Spleen (tissue), 13 donors: Measurements from ENCODE around the gene SCML1. TPM values are rescaled to one million over a fixed set of nuclear protein-coding genes. Genes with fewer than 3 reads are reported as not detected.
A peak's percentile ranks its signal among the peaks of the same experiment; 100 is the strongest.

Source experiments
- DNase-seq: peaks from one replicate; pipeline ENCODE4 v3.0.0-alpha.2; 2020
- H3K27ac ChIP-seq, 8 donors: fragments of 200-600 bp; sonication (generic) in 7 of 8; 1 replicate in 4 of 8; 2 replicates in 4 of 8; pipeline versions ENCODE4 v1.5.0 to v1.8.0; 2016 to 2021; ENCODE audit warnings: inconsistent platforms in 4 of 8, mild to moderate bottlenecking in 4 of 8, moderate library complexity in 1 of 8
- H3K27me3 ChIP-seq, 7 donors: fragments of 200-600 bp; sonication (generic) in 6 of 7; replicated peaks in 1 of 7; 1 replicate in 4 of 7; 2 replicates in 3 of 7; pipeline versions ENCODE4 v1.5.0 to v1.8.0; 2016 to 2021; ENCODE audit warnings: inconsistent platforms in 3 of 7, mild to moderate bottlenecking in 1 of 7
- H3K36me3 ChIP-seq, 6 donors: fragments of 200-600 bp; sonication (generic) in 5 of 6; 1 replicate in 4 of 6; 2 replicates in 2 of 6; pipeline versions ENCODE4 v1.5.0 to v1.8.0; 2016 to 2021; ENCODE audit warnings: inconsistent platforms in 2 of 6
- H3K4me1 ChIP-seq, 6 donors: fragments of 200-600 bp; sonication (generic) in 5 of 6; 1 replicate in 3 of 6; 2 replicates in 3 of 6; pipeline versions ENCODE4 v1.5.0 to v1.8.0; 2016 to 2021; ENCODE audit warnings: inconsistent platforms in 3 of 6
- H3K4me3 ChIP-seq, 8 donors: fragments of 200-600 bp; sonication (generic) in 7 of 8; 1 replicate in 4 of 8; 2 replicates in 4 of 8; pipeline versions ENCODE4 v1.5.0 to v1.8.0; 2016 to 2021; ENCODE audit warnings: inconsistent platforms in 4 of 8, mild to moderate bottlenecking in 4 of 8, moderate library complexity in 2 of 8
- H3K9me3 ChIP-seq, 8 donors: fragments of 200-600 bp; sonication (generic) in 7 of 8; 1 replicate in 4 of 8; 2 replicates in 4 of 8; pipeline versions ENCODE4 v1.5.0 to v1.8.0; 2016 to 2021; ENCODE audit warnings: inconsistent platforms in 4 of 8
- CTCF ChIP-seq, 11 experiments: fragments of 200-600 bp in 7 of 11; fragments of 450-650 bp in 4 of 11; sonication (generic) in 4 of 11; IDR thresholded peaks in 8 of 11; conservative IDR thresholded peaks in 3 of 11; 1 replicate in 7 of 11; 2 replicates in 4 of 11; pipeline versions ENCODE4 v1.4.0 to v1.8.0; 2016 to 2021; ENCODE audit warnings: antibody characterized with exemption in 11 of 11, inconsistent platforms in 4 of 11, mild to moderate bottlenecking in 1 of 11
- POLR2A ChIP-seq, 3 donors: fragments of 450-650 bp; IDR thresholded peaks; one replicate each; pipeline ENCODE4 v1.5.1; 2017; ENCODE audit warnings: antibody characterized with exemption in 3 of 3, mild to moderate bottlenecking in 1 of 3
- POLR2AphosphoS5 ChIP-seq, 3 donors: sonication (generic); formaldehyde crosslinking; IDR thresholded peaks; one replicate each; pipeline ENCODE4 v1.5.1; 2017; ENCODE audit warnings: antibody characterized with exemption in 3 of 3
- WGBS, 5 donors: extraction: QIAGEN DNeasy Blood & Tissue Kit in 3 of 5; methylation state at CpG; one replicate each; pipeline versions ENCODE4 v1.1.5 to v1.1.7; 2013 to 2018; 5-methylcytosine and 5-hydroxymethylcytosine counted together
- intact Hi-C: fragments of 100-400 bp; cut with DNase I; formaldehyde crosslinking; loops from one replicate; pipeline ENCODE4 v1.15.0; 2023; ENCODE audit warnings: low total_unique reads
- long read RNA-seq, 2 donors: transcript quantifications; one replicate each; lab custom pipeline, GENCODE V29; 2026
- polyA plus RNA-seq, 3 donors: library from polyadenylated mRNA; stranded (reverse); fragments of 200-250 nt; gene quantifications; one replicate each; pipeline ENCODE4 v1.2.1, GENCODE V29; 2013
- total RNA-seq, 7 donors: library from RNA; depleted of rRNA in 3 of 7; stranded (reverse); fragments of >200 nt in 3 of 7; fragmentation: NEBNext Ultra II Directional in 4 of 7; extraction: Animal tissue kit (Norgen Biotek cat#: 25700) in 4 of 7; gene quantifications; one replicate each; pipeline versions ENCODE4 v1.1.0 to v1.2.1, GENCODE V29; 2016 to 2021
- donor health status: healthy with polysubstance abuse.
- donor health status: DM: no; HTN: no; CAD: no; lungs with moderate emphysema.
- donor health status: DM: no; HTN: no; CAD: no.
- donor health status: Bipolar disorder and iron deficiency.
- donor health status: healthy.
- donor health status: DM: no; HTN: no; CAD: no.
- donor health status: DM: yes; HTN: yes; CAD: no.

Gene SCML1
- total RNA-seq (10 to 100 TPM; 12.2 to 22.7 (median 15.8) TPM), polyA plus RNA-seq (10 to 100 TPM; 10.4 to 17.2 (median 14.7) TPM)
- long read RNA-seq, donor 1, full-length matches to known transcripts = 1 of 17 reads
- long read RNA-seq, donor 1, partial matches to known transcripts = 16 of 17 reads
- long read RNA-seq, donor 1, other reads (novel, unspliced or antisense) = 0 of 17 reads
- long read RNA-seq, donor 2, partial matches to known transcripts = 7 of 10 reads
- long read RNA-seq, donor 2, other reads (novel, unspliced or antisense) = 0 of 10 reads

- peak within 1 kb of the TSS; percentile 35 to 87 (median 86) for H3K27ac ChIP-seq
- 0 to 53% (median 2%) methylated on average over 30 to 67 of the region's 67 CpGs for WGBS, 5 donors
- H3K4me1 ChIP-seq = peaks cover 0 to 21% (median 2%) of the 10 kb centered on the region in 6 donors
- peak within 1 kb of the TSS; percentile 37 to 76 (median 52) for H3K4me3 ChIP-seq
- no peaks in the 10 kb centered on the region for H3K9me3 ChIP-seq
- peaks cover 0 to 18% (median 0%) of the 10 kb centered on the region in 7 donors for H3K27me3 ChIP-seq
- TF ChIP-seq POLR2A (IDR thresholded peaks at IDR 0.05) (no peak), CTCF (IDR thresholded peaks at IDR 0.05 in 8 of 11, conservative IDR thresholded peaks at IDR 0.05 in 3 of 11) (no peak), POLR2AphosphoS5 (IDR thresholded peaks at IDR 0.05) (peak; percentile 78 to 86 (median 79))
- H3K36me3 ChIP-seq = no peaks in the 10 kb centered on the region
- peak; percentile 95 for DNase-seq
- intact Hi-C loops = no loop called here
These were observed at the start of gene SCML1 for GRCh38 chrX:17736856-17737709. SCML1 (plus strand) TSS chrX:17737493; CDS start chrX:17744187, 6,694 bp downstream.

- Histone ChIP-seq H3K4me3 (no peak overlapping the region), H3K27ac (no peak overlapping the region), H3K27me3 (no peaks in the 10 kb centered on the region), H3K36me3 (no peaks in the 10 kb centered on the region), H3K4me1 (no peaks in the 10 kb centered on the region), H3K9me3 (no peaks in the 10 kb centered on the region)
- 88 to 94% (median 92%) methylated on average over 4 to 14 of the region's 14 CpGs for WGBS, 5 donors
- TF ChIP-seq CTCF (IDR thresholded peaks at IDR 0.05 in 8 of 11, conservative IDR thresholded peaks at IDR 0.05 in 3 of 11) = no peak
- TF ChIP-seq POLR2A (IDR thresholded peaks at IDR 0.05) = no peak
- TF ChIP-seq POLR2AphosphoS5 (IDR thresholded peaks at IDR 0.05) = no peak
- no peak for DNase-seq
- intact Hi-C loops = no loop called here
These were observed 49.6 kb upstream of the SCML1 start for GRCh38 chrX:17687648-17688047.

- no peak overlapping the region for H3K4me3 ChIP-seq
- H3K27me3 ChIP-seq = peaks cover 0 to 8% (median 0%) of the 10 kb centered on the region in 7 donors
- no peak overlapping the region for H3K27ac ChIP-seq
- no peaks in the 10 kb centered on the region for H3K36me3 ChIP-seq
- 11 to 35% (median 26%) methylated on average over 4 of the region's 4 CpGs for WGBS, 5 donors
- no peaks in the 10 kb centered on the region for H3K4me1 ChIP-seq
- intact Hi-C loops = loop anchor here (5.0 kb wide), 1 partner anchor 448 kb away; no protein-coding TSS in a partner anchor
- no peaks in the 10 kb centered on the region for H3K9me3 ChIP-seq
- TF ChIP-seq CTCF (IDR thresholded peaks at IDR 0.05 in 8 of 11, conservative IDR thresholded peaks at IDR 0.05 in 3 of 11) (peak; percentile 12 to 60 (median 55)), POLR2A (IDR thresholded peaks at IDR 0.05) (no peak), POLR2AphosphoS5 (IDR thresholded peaks at IDR 0.05) (no peak)
- DNase-seq = no peak
These were observed 47.3 kb upstream of the SCML1 start for GRCh38 chrX:17689971-17690409.
